Ovary (tissue), 3 donors: ENCODE measurements around the gene SUGCT.

Source experiments
- EP300 ChIP-seq: sonication (generic); formaldehyde crosslinking; IDR thresholded peaks from one replicate; pipeline ENCODE4 v1.6.1; 2017; ENCODE audit warnings: antibody characterized with exemption
- POLR2A ChIP-seq: fragments of 450-650 bp; IDR thresholded peaks from one replicate; pipeline ENCODE4 v1.6.1; 2017; ENCODE audit warnings: antibody characterized with exemption, mild to moderate bottlenecking, moderate library complexity
- TF ChIP-seq, protein P1 (sequence below), 3 donors: fragments of 450-650 bp in 2 of 3; fragments of 200-600 bp in 1 of 3; IDR thresholded peaks; one replicate each; pipeline versions ENCODE4 v1.5.1 to v1.8.0; 2016 to 2022; ENCODE audit warnings: antibody characterized with exemption in 3 of 3, mild to moderate bottlenecking in 1 of 3
- donor health status: DM: no; HTN: no; CAD: no.

DNA sequence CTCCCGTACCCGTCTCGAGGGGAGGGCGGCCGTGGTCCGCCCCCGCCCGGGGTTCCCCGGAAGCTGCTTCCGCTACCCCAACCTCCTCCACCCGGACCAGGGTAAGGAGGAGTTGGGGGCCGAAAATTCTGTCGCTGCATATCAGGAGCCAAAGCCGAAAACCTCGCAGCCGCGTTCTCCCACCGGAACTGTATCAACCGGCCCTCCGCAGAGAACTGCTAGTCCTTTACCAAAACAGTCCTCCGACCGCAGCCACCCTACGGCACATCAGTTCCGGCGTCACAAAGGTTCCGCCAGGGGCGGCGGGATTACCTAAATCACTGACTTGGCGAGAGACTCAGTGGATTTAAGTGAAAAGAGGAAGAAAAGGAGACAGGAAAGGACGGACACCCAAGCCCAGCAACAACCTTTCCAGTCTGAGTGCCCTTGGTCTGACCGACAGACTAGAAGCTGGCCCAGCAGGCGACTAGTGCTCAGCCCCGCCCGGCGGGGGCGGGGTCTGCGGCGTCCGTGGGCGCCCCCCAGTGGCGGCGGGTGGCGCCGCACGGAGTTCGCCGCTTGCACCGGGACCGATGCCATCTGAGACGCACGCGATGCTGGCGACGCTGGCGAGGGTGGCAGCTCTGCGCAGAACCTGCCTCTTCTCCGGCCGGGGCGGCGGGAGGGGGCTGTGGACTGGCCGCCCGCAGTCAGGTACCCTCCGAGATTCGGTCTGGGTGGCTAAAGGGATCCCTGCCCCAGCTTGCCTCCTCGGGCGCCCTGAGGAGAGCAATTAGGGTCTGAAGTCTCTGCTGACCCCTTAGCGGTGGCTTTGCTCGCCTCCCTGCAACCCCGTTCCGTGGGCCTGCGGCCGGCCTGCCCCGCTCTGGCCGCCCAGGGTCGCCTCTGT lies at the start of gene SUGCT, which contains the start of gene MPLKIP:
- TF ChIP-seq, protein P1, sequence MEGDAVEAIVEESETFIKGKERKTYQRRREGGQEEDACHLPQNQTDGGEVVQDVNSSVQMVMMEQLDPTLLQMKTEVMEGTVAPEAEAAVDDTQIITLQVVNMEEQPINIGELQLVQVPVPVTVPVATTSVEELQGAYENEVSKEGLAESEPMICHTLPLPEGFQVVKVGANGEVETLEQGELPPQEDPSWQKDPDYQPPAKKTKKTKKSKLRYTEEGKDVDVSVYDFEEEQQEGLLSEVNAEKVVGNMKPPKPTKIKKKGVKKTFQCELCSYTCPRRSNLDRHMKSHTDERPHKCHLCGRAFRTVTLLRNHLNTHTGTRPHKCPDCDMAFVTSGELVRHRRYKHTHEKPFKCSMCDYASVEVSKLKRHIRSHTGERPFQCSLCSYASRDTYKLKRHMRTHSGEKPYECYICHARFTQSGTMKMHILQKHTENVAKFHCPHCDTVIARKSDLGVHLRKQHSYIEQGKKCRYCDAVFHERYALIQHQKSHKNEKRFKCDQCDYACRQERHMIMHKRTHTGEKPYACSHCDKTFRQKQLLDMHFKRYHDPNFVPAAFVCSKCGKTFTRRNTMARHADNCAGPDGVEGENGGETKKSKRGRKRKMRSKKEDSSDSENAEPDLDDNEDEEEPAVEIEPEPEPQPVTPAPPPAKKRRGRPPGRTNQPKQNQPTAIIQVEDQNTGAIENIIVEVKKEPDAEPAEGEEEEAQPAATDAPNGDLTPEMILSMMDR (IDR thresholded peaks at IDR 0.05): peak; percentile 89 to 100 (median 94)
- TF ChIP-seq POLR2A (no peak), EP300 (no peak)
